Aorta (tissue), 5 donors: Measurements from ENCODE around the gene TIPARP. TPM values are rescaled to one million over a fixed set of nuclear protein-coding genes. Genes with fewer than 3 reads are reported as not detected.
"Not testable (repeated sequence)": the region's sequence is repeated elsewhere in the genome, so short reads cannot be mapped to it uniquely, and the experiment has no call there.

Source experiments
- ATAC-seq: fragments of 200-7000 bp; cut with Tn5 transposase; one replicate; pipeline ENCODE4 v1.9.1; 2022; ENCODE audit warnings: moderate library complexity; ENCODE audit not compliant: low FRiP score
- DNase-seq, 2 donors: peaks; one replicate each; pipeline ENCODE4 v3.0.0-alpha.2; 2020
- H3K27ac ChIP-seq, 2 donors: one replicate each; pipeline ENCODE4 v1.5.1; 2013; ENCODE audit warnings: low read length in 2 of 2, mild to moderate bottlenecking in 2 of 2, moderate library complexity in 2 of 2, control low read depth in 1 of 2, inconsistent platforms in 1 of 2, low read depth in 1 of 2
- H3K27me3 ChIP-seq, 2 donors: one replicate each; pipeline ENCODE4 v1.6.1; 2013; ENCODE audit warnings: control low read depth in 1 of 2, low read length in 1 of 2, mild to moderate bottlenecking in 1 of 2, moderate library complexity in 1 of 2; ENCODE audit not compliant: insufficient read depth in 2 of 2, control insufficient read depth in 1 of 2
- H3K36me3 ChIP-seq, 2 donors: one replicate each; pipeline ENCODE4 v1.6.1; 2013; ENCODE audit warnings: control low read depth in 1 of 2, low read length in 1 of 2, mild to moderate bottlenecking in 1 of 2; ENCODE audit not compliant: insufficient read depth in 2 of 2, control insufficient read depth in 1 of 2
- H3K4me1 ChIP-seq, 2 donors: one replicate each; pipeline ENCODE4 v1.6.1; 2013; ENCODE audit warnings: low read length in 2 of 2, control low read depth in 1 of 2, mild to moderate bottlenecking in 1 of 2, moderate library complexity in 1 of 2; ENCODE audit not compliant: insufficient read depth in 2 of 2, control insufficient read depth in 1 of 2
- H3K4me3 ChIP-seq, 2 donors: one replicate each; pipeline ENCODE4 v1.5.1; 2013; ENCODE audit warnings: low read length in 2 of 2, control low read depth in 1 of 2, mild to moderate bottlenecking in 1 of 2
- H3K9me3 ChIP-seq: one replicate; pipeline ENCODE4 v1.6.1; 2013; ENCODE audit warnings: mild to moderate bottlenecking, low read length; ENCODE audit not compliant: control insufficient read depth
- WGBS, 2 donors: extraction: QIAGEN DNeasy Blood & Tissue Kit; methylation state at CpG; one replicate each; pipeline ENCODE4 v1.1.7; 2013; 5-methylcytosine and 5-hydroxymethylcytosine counted together
- intact Hi-C, 2 donors: fragments of 100-400 bp; cut with DNase I; formaldehyde crosslinking; loops; one replicate each; pipeline versions ENCODE4 v1.14.2 to v1.15.0; 2022
- polyA plus RNA-seq, 2 donors: library from polyadenylated mRNA; stranded (reverse); fragments of 200-250 nt; gene quantifications; one replicate each; pipeline ENCODE4 v1.2.3, GENCODE V29; 2013
- total RNA-seq, 2 donors: library from RNA; stranded (reverse); fragmentation: NEBNext Ultra II Directional; extraction: Animal tissue kit (Norgen Biotek cat#: 25700); gene quantifications; one replicate each; pipeline ENCODE4 v1.2.1, GENCODE V29; 2021
- donor health status: healthy with polysubstance abuse.
- donor health status: Bipolar disorder and iron deficiency.
- donor health status: DM: no; HTN: no; CAD: no.
- donor health status: DM: no; HTN: no; CAD: no.
- donor health status: DM: yes; HTN: yes; CAD: no.

The TIPARP gene
- total and polyA plus RNA-seq, 4 donors: 9.6 to 24.2 (median 18.1) TPM

DNA sequence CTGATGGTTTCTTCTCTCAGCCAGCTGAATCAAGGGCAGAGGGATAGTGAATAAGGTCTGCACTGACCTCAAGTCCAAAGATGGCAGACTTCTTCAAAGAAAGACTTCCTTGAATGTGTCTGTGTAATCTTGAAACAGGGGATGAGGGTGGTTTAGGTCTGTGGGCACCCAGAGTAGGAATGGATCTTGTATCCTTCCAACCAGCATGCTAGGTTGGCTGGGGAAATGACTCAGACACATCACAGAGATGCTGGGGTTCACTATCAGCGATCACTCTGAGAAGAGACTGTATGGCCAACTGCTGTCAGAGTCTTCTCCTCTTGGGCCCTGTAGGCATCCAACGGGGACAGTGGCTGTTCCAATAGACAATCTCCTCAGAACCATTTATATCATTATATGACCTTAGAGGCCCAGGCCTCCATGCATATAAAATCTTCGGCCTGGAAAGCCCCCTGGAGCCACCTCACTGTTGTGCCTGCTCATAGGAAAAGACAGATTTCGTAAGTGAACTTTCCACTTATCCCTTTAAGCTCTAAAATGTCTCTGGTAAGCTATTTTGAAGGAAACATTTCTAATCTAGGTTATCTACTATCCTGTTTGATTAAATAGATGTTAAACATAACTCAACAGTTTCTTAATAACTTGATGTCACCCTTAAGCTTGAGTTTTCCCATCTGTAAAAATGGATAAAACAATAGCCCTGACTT, 58.5 kb downstream of the TIPARP start:
- no peaks in the 10 kb centered on the region for H3K36me3 ChIP-seq
- no peaks in the 10 kb centered on the region for H3K9me3 ChIP-seq
- H3K4me3 ChIP-seq: no peak overlapping the region
- H3K27me3 ChIP-seq: no peaks in the 10 kb centered on the region
- WGBS, 2 donors: 96% methylated on average over 4 of the region's 4 CpGs
- DNase-seq (no peak), ATAC-seq (no peak)
- H3K27ac ChIP-seq: no peak overlapping the region
- intact Hi-C loops: no loop called here
- H3K4me1 ChIP-seq: no peaks in the 10 kb centered on the region

DNA sequence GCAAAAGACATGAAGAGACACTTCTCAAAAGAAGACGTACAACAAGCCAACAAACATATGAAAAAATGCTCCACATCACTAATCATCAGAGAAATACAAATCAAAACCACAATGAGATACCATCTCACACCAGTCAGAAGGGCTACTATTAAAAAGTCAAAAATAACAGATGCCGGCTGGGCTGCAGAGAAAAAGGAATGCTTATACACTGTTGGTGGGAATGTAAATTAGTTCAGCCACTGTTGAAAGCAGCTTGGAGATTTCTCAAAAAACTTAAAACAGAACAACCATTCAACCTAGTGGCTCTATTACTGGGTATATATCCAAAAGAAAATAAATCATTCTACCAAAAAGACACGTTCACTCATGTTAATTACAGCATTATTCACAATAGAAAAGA, 60.3 kb downstream of the TIPARP start:
- ATAC-seq, H3K4me1 ChIP-seq, H3K4me3 ChIP-seq, DNase-seq, intact Hi-C loops, H3K27ac ChIP-seq, H3K36me3 ChIP-seq, H3K27me3 ChIP-seq, H3K9me3 ChIP-seq: not testable (repeated sequence)
- 26 to 37% methylated on average over 3 of the region's 3 CpGs for WGBS, 2 donors

DNA sequence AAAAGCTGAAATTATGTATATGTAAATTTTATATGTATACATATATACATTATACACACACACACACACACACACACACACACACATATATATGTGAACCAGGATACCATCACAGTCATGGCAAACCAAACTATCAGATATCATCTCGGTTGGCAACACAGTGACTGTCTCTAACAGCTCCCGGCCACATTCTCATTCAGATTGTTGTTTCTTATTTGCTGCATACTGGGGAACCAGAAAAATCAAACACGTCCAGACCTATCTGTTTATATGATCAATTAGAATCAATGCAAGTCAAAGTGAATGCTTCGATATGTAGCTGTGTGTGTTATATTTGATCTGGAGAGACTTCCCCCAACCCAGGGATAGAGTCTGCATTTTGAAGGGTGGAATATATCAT, 61.1 kb downstream of the TIPARP start:
- intact Hi-C loops: no loop called here
- WGBS, 2 donors: 67 to 71% methylated on average over 4 of the region's 4 CpGs
- H3K36me3 ChIP-seq: no peaks in the 10 kb centered on the region
- ATAC-seq: no peak
- no peaks in the 10 kb centered on the region for H3K9me3 ChIP-seq
- no peak overlapping the region for H3K4me3 ChIP-seq
- H3K4me1 ChIP-seq: no peaks in the 10 kb centered on the region
- no peak overlapping the region for H3K27ac ChIP-seq
- no peak for DNase-seq
- H3K27me3 ChIP-seq: no peaks in the 10 kb centered on the region

DNA sequence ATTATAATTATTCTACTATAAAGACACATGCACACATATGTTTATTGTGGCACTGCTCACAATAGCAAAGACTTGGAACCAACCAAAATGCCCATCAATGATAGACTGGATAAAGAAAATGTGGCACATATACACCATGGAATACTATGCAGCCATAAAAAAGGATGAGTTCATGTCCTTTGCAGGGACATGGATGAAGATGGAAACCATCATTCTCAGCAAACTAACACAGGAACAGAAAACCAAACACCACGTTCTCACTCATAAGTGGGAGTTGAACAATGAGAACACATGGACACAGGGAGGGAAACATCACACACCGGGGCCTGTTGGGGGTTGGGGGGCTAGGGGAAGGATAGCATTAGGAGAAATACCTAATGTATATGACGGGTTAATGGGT, 62.7 kb downstream of the TIPARP start:
- intact Hi-C loops, H3K9me3 ChIP-seq, H3K4me1 ChIP-seq, ATAC-seq, H3K36me3 ChIP-seq, H3K4me3 ChIP-seq, H3K27me3 ChIP-seq, H3K27ac ChIP-seq, DNase-seq: not testable (repeated sequence)
- 92% methylated on average over 3 of the region's 3 CpGs for WGBS, 2 donors

DNA sequence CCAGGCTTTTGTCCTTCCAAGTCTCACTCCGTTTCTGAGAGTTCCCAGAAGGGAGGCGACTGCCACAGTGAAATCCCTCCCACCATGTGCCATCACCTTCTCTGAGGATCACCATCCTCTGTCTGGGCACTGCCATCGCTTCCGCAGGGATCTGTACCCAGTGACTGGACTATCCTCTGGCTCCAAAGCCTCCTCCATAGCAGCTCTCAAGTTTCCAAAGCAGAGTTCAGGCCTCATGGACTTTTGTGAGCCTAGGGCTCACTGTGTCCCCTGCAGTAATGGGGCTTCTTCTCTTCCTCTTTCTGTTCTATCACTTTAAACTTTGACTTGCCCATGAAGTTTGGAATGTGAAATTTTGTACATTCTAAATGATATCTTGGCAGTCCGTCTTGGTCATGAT, 63.9 kb downstream of the TIPARP start:
- intact Hi-C loops: no loop called here
- no peak for ATAC-seq
- Histone ChIP-seq H3K27me3 (no peaks in the 10 kb centered on the region), H3K27ac (no peak overlapping the region), H3K9me3 (no peaks in the 10 kb centered on the region), H3K4me3 (no peak overlapping the region), H3K4me1 (no peaks in the 10 kb centered on the region), H3K36me3 (no peaks in the 10 kb centered on the region)
- DNase-seq: no peak
- WGBS, 2 donors: 73 to 83% methylated on average over 5 of the region's 5 CpGs

DNA sequence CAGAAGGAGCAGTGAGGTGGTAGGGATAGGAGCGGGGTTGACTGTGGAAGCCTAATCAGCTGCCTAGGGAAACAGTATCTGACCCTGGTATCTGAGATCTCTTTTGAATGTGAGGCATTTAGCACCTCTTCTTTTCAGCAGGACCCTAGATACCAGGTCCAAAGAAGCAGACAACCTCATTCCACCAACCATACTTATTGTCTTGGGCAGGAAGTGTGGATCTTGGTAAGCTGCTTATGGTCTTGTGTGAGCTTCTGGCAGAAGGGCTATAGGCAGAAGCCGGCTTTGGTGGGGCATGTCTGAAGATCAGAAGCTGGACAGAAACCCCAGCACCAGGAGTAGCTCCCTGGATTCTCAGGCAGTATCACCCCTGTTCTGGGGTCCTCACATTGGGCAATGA, 65.6 kb downstream of the TIPARP start:
- intact Hi-C loops: no loop called here
- DNase-seq (no peak), ATAC-seq (no peak)
- Histone ChIP-seq H3K9me3 (no peaks in the 10 kb centered on the region), H3K36me3 (no peaks in the 10 kb centered on the region), H3K4me3 (no peak overlapping the region), H3K4me1 (no peaks in the 10 kb centered on the region), H3K27ac (no peak overlapping the region), H3K27me3 (no peaks in the 10 kb centered on the region)
- WGBS, 2 donors: 98 to 100% methylated on average over 2 of the region's 2 CpGs

DNA sequence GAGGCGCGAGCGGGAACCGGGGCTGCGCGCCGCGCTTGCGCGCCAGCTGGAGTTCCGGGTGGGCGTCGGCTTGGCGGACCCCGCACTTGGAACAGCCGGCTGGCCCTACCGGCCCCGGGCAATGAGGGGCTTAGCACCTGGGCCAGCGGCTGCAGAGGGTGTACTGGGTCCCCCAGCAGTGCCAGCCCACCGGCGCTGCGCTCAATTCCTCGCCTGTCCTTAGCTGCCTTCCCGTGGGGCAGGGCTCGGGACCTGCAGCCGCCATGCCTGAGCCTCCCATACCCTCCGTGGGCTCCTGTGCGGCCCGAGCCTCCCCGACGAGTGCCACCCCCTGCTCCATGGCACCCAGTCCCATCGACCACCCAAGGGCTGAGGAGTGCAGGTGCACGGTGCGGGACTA, 66.2 kb downstream of the TIPARP start:
- ATAC-seq, intact Hi-C loops, H3K4me3 ChIP-seq, H3K9me3 ChIP-seq, H3K36me3 ChIP-seq, H3K27me3 ChIP-seq, H3K27ac ChIP-seq, H3K4me1 ChIP-seq, DNase-seq: not testable (repeated sequence)
- WGBS, 2 donors: 97% methylated on average over 26 to 34 of the region's 34 CpGs

DNA sequence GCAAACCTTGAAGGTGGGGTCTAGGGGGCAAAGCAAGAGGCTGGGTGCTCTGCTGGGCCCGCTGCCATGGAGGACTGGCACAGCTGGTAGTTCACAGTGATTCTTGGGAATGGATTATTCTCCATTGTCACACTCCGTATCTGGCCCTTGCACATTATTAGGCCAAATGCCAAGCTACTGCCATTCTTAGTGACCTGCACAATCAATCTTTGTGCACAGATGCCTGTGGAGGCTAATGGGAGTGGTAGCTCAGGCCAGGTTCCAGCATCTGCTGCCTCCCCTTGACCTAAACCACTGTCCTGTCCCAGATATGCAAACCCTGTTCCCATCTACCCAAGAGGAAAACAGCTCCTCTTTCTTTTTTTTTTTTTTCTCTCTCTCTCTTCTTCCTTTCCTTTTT, 67.5 kb downstream of the TIPARP start:
- H3K36me3 ChIP-seq: no peaks in the 10 kb centered on the region
- intact Hi-C loops: no loop called here
- no peak overlapping the region for H3K4me3 ChIP-seq
- H3K9me3 ChIP-seq: no peaks in the 10 kb centered on the region
- no peak overlapping the region for H3K27ac ChIP-seq
- no peaks in the 10 kb centered on the region for H3K27me3 ChIP-seq
- DNase-seq: no peak
- ATAC-seq: no peak
- 76 to 81% methylated on average over 2 of the region's 2 CpGs for WGBS, 2 donors
- no peaks in the 10 kb centered on the region for H3K4me1 ChIP-seq

DNA sequence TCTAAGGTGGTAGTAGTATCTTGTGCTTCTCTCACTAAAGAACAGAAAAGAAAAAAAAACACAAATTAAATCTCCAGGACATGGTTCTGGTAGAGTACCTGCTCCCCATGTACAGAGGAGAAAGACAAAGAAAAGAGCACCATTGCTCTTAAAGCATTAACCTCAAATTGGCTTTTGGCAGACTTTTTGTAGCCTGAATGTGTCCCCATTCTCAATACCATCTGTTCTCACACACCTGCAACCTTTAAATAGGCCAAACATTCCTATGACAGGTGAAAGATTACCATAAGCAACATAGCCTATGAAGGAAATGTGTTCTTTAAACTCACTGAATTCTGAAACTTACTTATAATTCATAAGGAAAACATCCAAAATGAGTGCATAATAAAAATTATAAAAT, 68.0 kb downstream of the TIPARP start:
- Histone ChIP-seq H3K9me3 (peaks cover under 1% of the 10 kb centered on the region), H3K4me1 (no peaks in the 10 kb centered on the region), H3K36me3 (no peaks in the 10 kb centered on the region), H3K27ac (no peak overlapping the region), H3K27me3 (no peaks in the 10 kb centered on the region), H3K4me3 (no peak overlapping the region)
- intact Hi-C loops: no loop called here
- DNase-seq (no peak), ATAC-seq (no peak)
